ENCODE measurements around the gene KLF13.

- no peak for TF ChIP-seq CTCF (IDR thresholded peaks at IDR 0.05)
- no peak for TF ChIP-seq POLR2A (IDR thresholded peaks at IDR 0.05)
Observed at GRCh38 chr15:31330836-31331235, 4.2 kb downstream of the KLF13 start.

Data from vagina (tissue), 2 donors.